Testis (tissue), 2 donors: ENCODE measurements around the gene BTD.

Experiments used
- CTCF ChIP-seq, 3 experiments: fragments of 450-650 bp in 2 of 3; fragments of 200-600 bp in 1 of 3; sonication (generic) in 1 of 3; IDR thresholded peaks; one replicate each; pipeline ENCODE4 v1.5.1; 2016 to 2019; ENCODE audit warnings: antibody characterized with exemption in 3 of 3, mild to moderate bottlenecking in 2 of 3, moderate library complexity in 1 of 3
- POLR2A ChIP-seq: fragments of 450-650 bp; IDR thresholded peaks from one replicate; pipeline ENCODE4 v1.6.1; 2017; ENCODE audit warnings: antibody characterized with exemption, mild to moderate bottlenecking, moderate library complexity

DNA sequence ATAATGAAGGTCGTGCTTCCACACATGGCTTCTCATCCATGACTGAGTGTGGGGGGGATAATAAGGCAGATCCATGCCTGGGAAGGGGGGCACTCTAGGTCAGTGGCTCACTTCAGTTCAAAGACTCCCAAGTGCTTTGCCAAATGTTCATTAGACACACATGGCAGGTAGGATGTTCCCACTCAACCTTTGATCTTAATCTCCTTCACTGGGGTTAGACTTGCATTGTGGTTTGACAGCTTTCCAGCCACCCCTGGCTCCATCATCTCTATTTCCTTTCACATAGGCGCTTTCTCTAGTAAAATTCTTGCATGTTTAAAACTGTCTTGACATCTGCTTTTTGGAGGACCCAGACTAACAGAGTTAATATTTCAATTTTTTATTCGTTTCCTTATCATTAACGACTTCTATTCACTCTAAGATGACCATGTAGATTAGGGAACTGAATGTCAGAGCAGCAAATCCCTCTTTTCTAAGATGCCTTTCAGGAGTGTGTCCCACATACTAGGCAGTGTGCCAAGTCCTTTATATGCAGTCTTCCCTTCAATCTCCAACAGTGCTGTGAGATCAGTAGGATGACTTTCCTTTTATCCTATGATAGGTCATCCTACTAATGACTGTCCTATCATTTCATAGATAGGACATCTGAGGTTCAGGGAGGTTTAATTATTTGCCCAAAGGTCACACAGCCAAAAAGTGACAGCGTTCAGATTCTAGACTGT, 57.9 kb downstream of the BTD start:
- TF ChIP-seq CTCF (IDR thresholded peaks at IDR 0.05) (no peak), POLR2A (no peak)
